Endothelial cell (in vitro differentiated cells): ENCODE data around the gene RPS27L. TPM values are rescaled to one million over a fixed set of nuclear protein-coding genes. Genes with fewer than 3 reads are reported as not detected.

Experiments used
- DNase-seq: peaks from one replicate; pipeline ENCODE4 v3.0.0; 2021; ENCODE audit warnings: low spot score
- H3K27ac Mint-ChIP-seq: one replicate; pipeline ENCODE4 v1.8.0; 2021; ENCODE audit warnings: mixed read lengths, inconsistent platforms; ENCODE audit not compliant: unreplicated experiment
- H3K27me3 Mint-ChIP-seq: one replicate; pipeline ENCODE4 v1.8.0; 2021; ENCODE audit warnings: mild to moderate bottlenecking, moderate library complexity, mixed read lengths, inconsistent platforms; ENCODE audit not compliant: unreplicated experiment
- H3K36me3 Mint-ChIP-seq: one replicate; pipeline ENCODE4 v1.8.0; 2021; ENCODE audit warnings: mild to moderate bottlenecking, low read depth, mixed read lengths, inconsistent platforms; ENCODE audit not compliant: unreplicated experiment
- H3K4me1 Mint-ChIP-seq: one replicate; pipeline ENCODE4 v1.8.0; 2021; ENCODE audit warnings: mild to moderate bottlenecking, mixed read lengths, inconsistent platforms; ENCODE audit not compliant: unreplicated experiment
- H3K4me3 Mint-ChIP-seq: one replicate; pipeline ENCODE4 v1.8.0; 2021; ENCODE audit warnings: mild to moderate bottlenecking, mixed read lengths, inconsistent platforms; ENCODE audit not compliant: unreplicated experiment
- H3K9me3 Mint-ChIP-seq: one replicate; pipeline ENCODE4 v1.8.0; 2021; ENCODE audit warnings: mixed read lengths, inconsistent platforms; ENCODE audit not compliant: unreplicated experiment
- CTCF ChIP-seq: fragments of 200-600 bp; sonication (generic); IDR thresholded peaks from one replicate; pipeline ENCODE4 v1.5.0; 2021; ENCODE audit warnings: antibody characterized with exemption; ENCODE audit not compliant: unreplicated experiment
- total RNA-seq: library from RNA; stranded (reverse); fragmentation: NEBNext Ultra II Directional; extraction: Animal tissue kit (Norgen Biotek cat#: 25700); gene quantifications from one replicate; pipeline ENCODE4 v1.2.1, GENCODE V29; 2021; ENCODE audit not compliant: unreplicated experiment

The RPS27L gene
- total RNA-seq, 1 donor from 2014 or later: 149 TPM

- no peaks in the 10 kb centered on the region for H3K27me3 Mint-ChIP-seq
- H3K4me1 Mint-ChIP-seq: no peaks in the 10 kb centered on the region
- H3K9me3 Mint-ChIP-seq: no peaks in the 10 kb centered on the region
- no peak for DNase-seq
- H3K27ac Mint-ChIP-seq: no peak overlapping the region
- H3K4me3 Mint-ChIP-seq: no peak overlapping the region
- TF ChIP-seq CTCF: no peak
- H3K36me3 Mint-ChIP-seq: no peaks in the 10 kb centered on the region
Observed at GRCh38 chr15:63134245-63134985, 22.9 kb downstream of the RPS27L start.

DNA sequence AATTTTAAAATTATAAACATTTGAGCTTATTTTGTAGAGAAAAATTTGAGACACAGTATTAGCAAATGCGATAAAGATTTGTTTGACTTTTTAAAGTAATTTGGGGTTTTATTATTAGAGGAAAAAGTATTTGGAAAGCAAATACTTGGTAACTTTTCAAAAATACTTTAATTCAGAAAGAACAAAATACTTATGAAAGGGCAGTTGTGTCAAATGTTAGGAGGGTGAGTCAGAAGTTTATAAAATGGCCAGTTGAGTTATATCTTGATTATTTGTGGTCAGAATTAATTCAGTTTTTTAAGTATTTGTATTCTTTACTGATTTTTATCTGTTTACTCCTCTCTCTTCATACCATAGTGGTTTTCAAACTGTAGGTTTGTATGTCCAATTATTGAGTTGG, 23.5 kb downstream of the RPS27L start:
- no peak overlapping the region for H3K4me3 Mint-ChIP-seq
- DNase-seq: no peak
- H3K27ac Mint-ChIP-seq: no peak overlapping the region
- H3K9me3 Mint-ChIP-seq: no peaks in the 10 kb centered on the region
- H3K27me3 Mint-ChIP-seq: no peaks in the 10 kb centered on the region
- TF ChIP-seq CTCF: no peak
- no peaks in the 10 kb centered on the region for H3K36me3 Mint-ChIP-seq
- no peaks in the 10 kb centered on the region for H3K4me1 Mint-ChIP-seq

DNA sequence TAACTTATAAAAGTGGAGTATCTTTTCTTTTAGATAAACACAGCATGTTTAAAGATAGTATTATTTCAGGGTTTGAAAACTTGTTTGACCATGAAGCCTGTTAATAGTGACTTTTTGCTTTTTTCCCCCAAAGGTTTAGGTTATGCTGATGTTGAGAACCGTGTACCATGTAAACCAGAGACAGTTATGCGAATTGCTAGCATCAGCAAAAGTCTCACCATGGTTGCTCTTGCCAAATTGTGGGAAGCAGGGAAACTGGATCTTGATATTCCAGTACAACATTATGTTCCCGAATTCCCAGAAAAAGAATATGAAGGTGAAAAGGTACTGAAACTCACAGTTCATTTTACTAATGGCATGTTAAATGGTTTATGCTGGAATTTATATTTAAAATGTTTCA, 30.6 kb downstream of the RPS27L start:
- no peak for TF ChIP-seq CTCF
- Mint-ChIP-seq H3K36me3 (no peaks in the 10 kb centered on the region), H3K27me3 (no peaks in the 10 kb centered on the region), H3K4me3 (no peak overlapping the region), H3K4me1 (no peaks in the 10 kb centered on the region), H3K27ac (no peak overlapping the region), H3K9me3 (no peaks in the 10 kb centered on the region)
- no peak for DNase-seq

- H3K4me3 Mint-ChIP-seq: no peak overlapping the region
- peaks cover 9% of the 10 kb centered on the region for H3K27me3 Mint-ChIP-seq
Observed at GRCh38 chr15:63124506-63124905, 32.8 kb downstream of the RPS27L start.

More at GRCh38 chr15:63124506-63124905, 32.8 kb downstream of the RPS27L start:
- Mint-ChIP-seq H3K9me3 (peaks cover 2% of the 10 kb centered on the region), H3K4me1 (peaks cover 9% of the 10 kb centered on the region), H3K36me3 (peaks cover 14% of the 10 kb centered on the region), H3K27ac (no peak overlapping the region)
- no peak for TF ChIP-seq CTCF
- DNase-seq: no peak
